ENCODE results near the gene FYCO1.

FYCO1 gene

DNA sequence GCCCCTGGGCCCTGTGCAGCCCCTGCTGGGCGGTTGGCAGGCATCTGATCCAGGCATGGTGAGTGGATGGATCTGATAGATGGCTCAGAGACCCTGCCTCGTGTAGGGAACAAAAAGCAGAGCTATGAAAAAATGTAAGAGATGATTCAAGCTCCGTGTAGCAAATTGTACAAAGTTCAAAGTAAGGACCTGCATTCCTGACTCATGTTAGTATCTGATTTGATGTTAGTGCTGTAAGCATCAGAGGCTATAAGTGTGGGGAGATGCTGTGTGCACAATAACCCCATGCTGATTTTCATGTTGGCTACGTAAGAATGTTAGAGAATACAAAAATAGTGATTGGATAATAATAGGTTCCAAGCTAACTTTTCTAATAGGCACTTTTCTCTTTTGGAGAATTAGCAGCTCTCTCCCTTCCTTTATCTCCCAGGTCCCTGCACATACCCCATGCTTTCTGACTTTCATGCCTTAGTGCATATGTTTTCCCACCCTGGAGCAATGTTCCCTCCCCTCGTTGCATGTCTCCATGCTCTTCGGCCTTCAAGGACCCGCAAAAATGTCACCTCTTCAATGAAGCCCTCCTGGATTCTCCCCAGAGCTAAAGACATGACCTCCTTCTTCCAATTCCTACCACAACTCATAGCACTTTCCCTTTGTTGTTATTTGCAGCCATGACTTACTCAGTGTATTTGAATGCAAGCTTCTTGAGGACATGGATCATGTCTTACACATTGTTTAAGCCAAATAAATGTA is 107.7 kb downstream of the FYCO1 start:
- no peaks in the 10 kb centered on the region for H3K36me3 ChIP-seq (ENCODE audit: control insufficient read depth, insufficient read depth, low read length, severe bottlenecking)
- DNase-seq (ENCODE audit: low read depth): no peak
- no peaks in the 10 kb centered on the region for H3K9me3 ChIP-seq (ENCODE audit: control insufficient read depth, low read length)
- no peak overlapping the region for H3K4me3 ChIP-seq (ENCODE audit: low read length)
- H3K4me1 ChIP-seq (ENCODE audit: control insufficient read depth, insufficient read depth, low read length): no peaks in the 10 kb centered on the region
- no peak overlapping the region for H3K9ac ChIP-seq (ENCODE audit: low read length)
- H3K27me3 ChIP-seq (replicated peaks; ENCODE audit: control insufficient read depth, insufficient read depth, low read length): peaks cover 11% of the 10 kb centered on the region

DNA sequence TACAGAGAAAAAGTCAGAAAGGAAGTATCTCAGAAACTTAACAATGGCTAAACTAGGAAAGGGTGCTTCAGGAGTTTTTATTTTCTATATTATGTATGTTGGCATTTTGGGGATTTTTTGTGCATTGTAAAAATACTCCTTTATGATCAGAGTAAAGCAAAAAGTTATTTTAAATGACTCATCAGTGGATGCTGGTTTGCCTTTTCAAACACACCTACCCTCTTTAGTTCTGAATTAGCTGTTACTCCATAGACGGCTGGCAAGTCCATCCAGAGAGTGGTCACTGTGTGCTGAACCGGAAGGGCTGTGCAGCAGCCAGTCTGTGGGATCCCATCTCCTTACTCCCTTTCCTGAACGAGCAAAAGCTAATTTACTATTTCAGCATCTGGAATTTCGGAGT is 108.3 kb downstream of the FYCO1 start:
- Histone ChIP-seq H3K9ac (ENCODE audit: low read length) (no peak overlapping the region), H3K27me3 (replicated peaks; ENCODE audit: control insufficient read depth, insufficient read depth, low read length) (peaks cover 12% of the 10 kb centered on the region), H3K4me3 (ENCODE audit: low read length) (no peak overlapping the region), H3K4me1 (ENCODE audit: control insufficient read depth, insufficient read depth, low read length) (no peaks in the 10 kb centered on the region), H3K9me3 (ENCODE audit: control insufficient read depth, low read length) (no peaks in the 10 kb centered on the region), H3K36me3 (ENCODE audit: control insufficient read depth, insufficient read depth, low read length, severe bottlenecking) (no peaks in the 10 kb centered on the region)
- DNase-seq (ENCODE audit: low read depth): no peak

DNA sequence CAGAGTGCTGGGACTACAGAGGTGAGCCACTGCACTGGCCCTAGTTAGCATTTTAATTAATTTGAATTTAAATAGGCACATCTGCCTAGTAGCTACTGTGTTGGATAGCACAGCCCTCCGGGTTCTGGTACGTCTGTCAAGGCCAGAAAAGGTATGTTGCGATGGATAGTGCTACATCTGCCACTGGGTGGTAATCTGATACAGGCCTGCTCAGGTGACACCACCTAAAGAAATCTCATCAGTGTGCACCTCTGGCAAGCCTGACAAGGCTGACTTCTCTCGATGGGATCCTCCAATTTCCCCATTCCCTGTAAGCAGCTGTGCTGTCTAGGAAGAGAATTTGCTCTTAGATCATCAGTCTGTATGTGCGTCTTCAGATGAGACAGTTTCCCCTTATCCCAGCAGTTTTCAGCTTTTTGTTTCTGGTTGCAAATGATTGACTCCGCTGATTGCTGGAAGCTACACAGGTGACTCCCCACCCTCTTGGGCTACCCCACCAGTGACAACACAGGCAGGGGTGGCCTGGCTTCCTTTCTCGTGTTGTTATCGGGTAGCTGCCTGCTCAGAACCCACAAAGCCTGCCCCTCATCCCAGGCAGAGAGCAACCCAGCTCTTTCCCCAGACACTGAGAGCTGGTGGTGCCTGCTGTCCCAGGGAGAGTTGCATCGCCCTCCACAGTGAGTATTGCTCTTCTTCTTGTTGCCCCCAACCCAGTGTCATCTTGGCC is 109.5 kb downstream of the FYCO1 start, which contains the start of gene CCR9:
Gene CCR9, plus strand, starts transcription at position 565 of the 727 bp plus-strand sequence. CDS start 8,391 bp downstream, outside the sequence.
- H3K27me3 ChIP-seq (replicated peaks; ENCODE audit: control insufficient read depth, insufficient read depth, low read length): peaks cover 14% of the 10 kb centered on the region
- no peaks in the 10 kb centered on the region for H3K4me1 ChIP-seq (ENCODE audit: control insufficient read depth, insufficient read depth, low read length)
- no peak within 1 kb of the TSS for H3K9ac ChIP-seq (ENCODE audit: low read length)
- no peak within 1 kb of the TSS for H3K4me3 ChIP-seq (ENCODE audit: low read length)
- no peaks in the 10 kb centered on the region for H3K9me3 ChIP-seq (ENCODE audit: control insufficient read depth, low read length)
- no peaks in the 10 kb centered on the region for H3K36me3 ChIP-seq (ENCODE audit: control insufficient read depth, insufficient read depth, low read length, severe bottlenecking)
- DNase-seq (ENCODE audit: low read depth): no peak

DNA sequence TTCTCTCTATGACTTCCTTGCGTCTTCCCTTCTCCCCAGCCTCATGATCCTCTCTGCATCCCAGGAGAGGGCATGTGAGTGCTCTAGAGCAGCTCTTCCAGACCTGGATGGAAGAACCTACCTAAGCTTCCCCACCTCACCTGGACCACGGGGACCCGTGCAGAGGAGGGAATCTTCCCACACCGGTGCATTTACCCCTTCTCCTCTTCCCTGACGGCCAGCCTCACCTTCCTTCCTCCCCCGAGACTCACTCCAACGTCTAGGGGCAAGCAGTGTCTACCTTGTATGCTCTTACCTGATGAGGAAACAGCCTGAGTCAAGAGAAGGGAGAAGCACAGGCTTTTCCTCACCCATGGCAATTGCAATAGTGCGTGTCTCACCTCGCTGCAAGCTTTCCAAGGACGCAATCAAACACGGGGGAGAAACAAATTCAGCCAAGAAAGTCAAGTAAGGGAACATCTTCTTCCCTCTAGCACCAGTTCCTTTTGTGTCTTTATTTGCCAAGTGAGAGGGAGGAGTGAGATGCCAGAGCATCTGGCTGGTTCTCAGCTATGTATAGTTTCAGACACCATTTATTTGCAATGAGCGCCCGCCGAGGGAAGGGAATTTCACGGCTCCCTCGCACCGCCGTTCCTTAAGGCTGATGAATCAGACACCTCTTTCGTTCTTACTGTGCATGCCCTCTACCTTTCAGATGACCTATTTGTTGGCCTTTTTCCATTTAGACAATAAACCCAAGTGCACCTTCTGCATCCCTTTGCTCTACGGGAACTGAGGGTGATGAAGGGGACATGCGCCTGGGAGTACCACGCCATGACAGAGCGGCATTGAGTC is 111.0 kb downstream of the FYCO1 start:
- Histone ChIP-seq H3K36me3 (ENCODE audit: control insufficient read depth, insufficient read depth, low read length, severe bottlenecking) (no peaks in the 10 kb centered on the region), H3K9me3 (ENCODE audit: control insufficient read depth, low read length) (no peaks in the 10 kb centered on the region), H3K4me3 (ENCODE audit: low read length) (no peak overlapping the region), H3K27me3 (replicated peaks; ENCODE audit: control insufficient read depth, insufficient read depth, low read length) (peaks cover 14% of the 10 kb centered on the region), H3K9ac (ENCODE audit: low read length) (no peak overlapping the region), H3K4me1 (ENCODE audit: control insufficient read depth, insufficient read depth, low read length) (no peaks in the 10 kb centered on the region)
- DNase-seq (ENCODE audit: low read depth): no peak

DNA sequence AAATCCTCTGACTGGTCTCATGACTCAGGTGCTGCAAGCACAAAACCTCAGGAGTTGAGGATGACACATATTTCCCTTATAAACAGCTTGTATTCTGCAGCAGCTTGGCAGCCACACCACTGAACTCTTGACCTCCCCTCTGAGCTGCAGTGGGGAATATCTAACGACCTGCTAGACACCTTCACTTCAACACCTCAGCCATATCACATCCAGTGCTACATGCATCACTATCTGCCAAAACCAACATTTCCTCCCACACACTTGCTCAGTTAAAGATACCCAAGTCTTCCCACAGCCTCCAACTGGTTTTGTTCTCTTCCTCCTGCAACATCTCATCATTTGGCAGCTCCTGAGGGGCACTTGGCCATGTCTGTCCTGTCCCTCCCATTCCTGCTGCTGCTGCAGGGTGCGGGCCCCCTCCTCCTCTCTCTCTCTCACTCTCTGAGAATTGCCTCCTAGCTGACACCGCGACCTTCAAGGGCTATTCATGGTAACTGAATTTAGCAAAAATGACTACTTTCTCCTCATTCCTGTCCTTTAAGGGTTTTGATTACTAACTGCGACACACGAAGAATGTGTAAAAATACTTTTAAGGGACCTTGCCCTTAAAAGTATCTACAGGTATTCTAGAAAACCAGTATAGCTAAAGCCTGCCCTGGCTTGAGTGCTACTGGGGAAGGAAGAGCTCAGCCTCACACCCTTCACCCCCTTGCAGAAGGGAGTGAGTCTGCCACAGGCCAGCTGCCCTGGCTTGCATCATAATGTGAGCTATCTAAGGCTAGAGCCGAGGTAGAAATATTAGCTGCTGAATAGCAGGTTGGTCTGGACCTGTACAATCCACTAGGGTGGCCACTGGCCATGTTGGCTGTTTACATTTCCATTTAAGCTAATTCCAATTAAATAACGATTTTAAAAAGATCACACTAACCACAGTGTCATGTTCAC is 114.3 kb downstream of the FYCO1 start:
- Histone ChIP-seq H3K9me3 (ENCODE audit: control insufficient read depth, low read length) (no peaks in the 10 kb centered on the region), H3K4me1 (ENCODE audit: control insufficient read depth, insufficient read depth, low read length) (no peaks in the 10 kb centered on the region), H3K27me3 (replicated peaks; ENCODE audit: control insufficient read depth, insufficient read depth, low read length) (peaks cover 14% of the 10 kb centered on the region), H3K36me3 (ENCODE audit: control insufficient read depth, insufficient read depth, low read length, severe bottlenecking) (no peaks in the 10 kb centered on the region), H3K4me3 (ENCODE audit: low read length) (no peak overlapping the region), H3K9ac (ENCODE audit: low read length) (no peak overlapping the region)
- DNase-seq (ENCODE audit: low read depth): no peak

DNA sequence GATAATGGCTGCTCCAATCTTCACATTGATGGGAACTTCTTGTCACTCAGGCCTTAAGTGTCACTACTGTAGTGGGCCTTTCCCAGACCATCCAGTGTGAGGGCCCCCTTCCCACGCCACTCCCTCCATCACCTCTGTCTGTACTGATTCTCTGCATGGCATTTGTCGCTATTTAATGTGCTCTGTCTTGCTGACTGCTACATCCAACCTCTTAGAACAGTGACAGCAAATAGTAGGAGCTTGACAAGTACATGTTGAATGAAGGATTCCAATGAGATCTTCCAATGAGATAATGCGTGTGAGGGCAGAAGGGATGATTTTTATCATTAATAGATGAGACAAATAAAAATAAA is 114.9 kb downstream of the FYCO1 start:
- Histone ChIP-seq H3K9ac (ENCODE audit: low read length) (no peak overlapping the region), H3K27me3 (replicated peaks; ENCODE audit: control insufficient read depth, insufficient read depth, low read length) (peaks cover 14% of the 10 kb centered on the region), H3K9me3 (ENCODE audit: control insufficient read depth, low read length) (no peaks in the 10 kb centered on the region), H3K4me1 (ENCODE audit: control insufficient read depth, insufficient read depth, low read length) (no peaks in the 10 kb centered on the region), H3K4me3 (ENCODE audit: low read length) (no peak overlapping the region), H3K36me3 (ENCODE audit: control insufficient read depth, insufficient read depth, low read length, severe bottlenecking) (no peaks in the 10 kb centered on the region)
- no peak for DNase-seq (ENCODE audit: low read depth)

DNA sequence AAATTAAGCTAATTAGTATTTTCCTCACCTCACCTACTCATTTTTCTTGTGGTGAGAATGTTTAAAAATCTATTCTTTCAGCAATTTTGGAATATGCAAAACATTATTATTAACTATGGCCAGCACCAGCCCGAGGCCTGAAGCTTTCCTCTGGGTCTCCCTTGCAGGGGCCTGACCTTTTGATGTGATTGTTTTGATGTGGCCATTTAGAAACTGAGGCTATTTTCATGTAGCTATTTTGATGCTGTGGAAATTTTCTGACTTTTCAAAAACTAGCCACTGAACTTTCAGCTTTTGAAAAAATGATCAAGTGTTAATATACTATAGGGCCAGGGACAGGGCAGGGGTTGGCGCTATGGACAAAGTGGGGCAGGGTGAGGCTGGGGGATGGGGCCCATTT is 117.5 kb downstream of the FYCO1 start:
- H3K27me3 ChIP-seq (replicated peaks; ENCODE audit: control insufficient read depth, insufficient read depth, low read length): peaks cover 3% of the 10 kb centered on the region
- no peak for DNase-seq (ENCODE audit: low read depth)

DNA sequence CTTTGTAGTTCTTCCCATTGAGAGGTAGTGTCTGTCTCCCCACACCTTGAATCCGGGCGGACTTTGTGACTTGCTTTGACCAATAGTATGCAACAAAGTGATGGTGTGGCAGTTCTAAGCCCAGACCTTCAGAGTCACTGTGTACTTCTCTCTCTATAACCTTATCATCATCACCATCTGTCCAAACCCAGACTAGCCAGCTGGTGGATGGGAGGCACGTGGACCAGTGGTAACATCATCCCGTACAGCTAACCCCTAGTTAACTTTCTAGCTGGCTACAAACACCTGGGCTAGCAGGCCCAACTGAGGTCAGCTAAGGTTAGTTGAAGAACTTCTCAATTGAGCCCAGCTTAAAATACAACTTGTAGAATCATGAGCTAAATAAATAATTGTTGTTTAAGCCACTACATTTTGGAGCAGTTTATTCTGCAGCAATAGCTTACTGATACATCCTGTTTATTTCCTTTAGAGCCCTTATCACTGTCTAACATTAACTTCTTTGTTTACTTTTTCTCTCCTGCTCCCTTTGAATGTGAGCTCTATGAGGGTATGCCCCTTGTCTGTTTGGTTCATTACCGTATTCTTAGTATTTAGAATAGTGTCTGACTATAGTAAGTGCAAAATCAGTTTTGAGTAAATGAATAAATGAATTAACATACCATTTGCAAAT is 120.8 kb downstream of the FYCO1 start:
- no peaks in the 10 kb centered on the region for H3K4me1 ChIP-seq (ENCODE audit: control insufficient read depth, insufficient read depth, low read length)
- DNase-seq (ENCODE audit: low read depth): no peak
- H3K36me3 ChIP-seq (ENCODE audit: control insufficient read depth, insufficient read depth, low read length, severe bottlenecking): no peaks in the 10 kb centered on the region
- no peak overlapping the region for H3K9ac ChIP-seq (ENCODE audit: low read length)
- peaks cover 15% of the 10 kb centered on the region for H3K9me3 ChIP-seq (ENCODE audit: control insufficient read depth, low read length)
- H3K4me3 ChIP-seq (ENCODE audit: low read length): no peak overlapping the region
- peaks cover 2% of the 10 kb centered on the region for H3K27me3 ChIP-seq (replicated peaks; ENCODE audit: control insufficient read depth, insufficient read depth, low read length)

More for the DNA sequence above, 117.5 kb downstream of the FYCO1 start:
- Histone ChIP-seq H3K4me1 (ENCODE audit: control insufficient read depth, insufficient read depth, low read length) (no peaks in the 10 kb centered on the region), H3K36me3 (ENCODE audit: control insufficient read depth, insufficient read depth, low read length, severe bottlenecking) (no peaks in the 10 kb centered on the region), H3K4me3 (ENCODE audit: low read length) (no peak overlapping the region), H3K9me3 (ENCODE audit: control insufficient read depth, low read length) (peaks cover 13% of the 10 kb centered on the region), H3K9ac (ENCODE audit: low read length) (no peak overlapping the region)

DNA sequence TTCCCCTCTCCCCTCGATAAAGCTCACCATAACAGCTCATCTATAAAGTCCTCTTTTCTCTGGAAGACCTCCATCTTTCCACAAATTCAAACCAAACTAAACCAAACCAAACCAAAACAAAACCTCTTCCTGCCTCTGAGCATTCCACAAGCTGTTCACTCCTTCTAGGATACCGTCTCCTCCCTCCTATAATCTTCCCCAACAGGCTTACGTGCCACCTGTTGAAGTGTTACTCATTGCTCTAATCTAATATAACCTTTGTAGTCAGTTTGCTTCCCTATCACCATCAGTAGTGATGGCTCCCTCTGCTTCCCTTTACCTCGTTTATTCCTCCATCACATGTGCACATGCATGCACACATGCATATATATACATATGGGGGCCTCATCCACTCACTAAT is 122.0 kb downstream of the FYCO1 start:
- Histone ChIP-seq H3K36me3 (ENCODE audit: control insufficient read depth, insufficient read depth, low read length, severe bottlenecking) (no peaks in the 10 kb centered on the region), H3K9ac (ENCODE audit: low read length) (no peak overlapping the region), H3K4me1 (ENCODE audit: control insufficient read depth, insufficient read depth, low read length) (no peaks in the 10 kb centered on the region), H3K9me3 (ENCODE audit: control insufficient read depth, low read length) (peaks cover 15% of the 10 kb centered on the region), H3K27me3 (replicated peaks; ENCODE audit: control insufficient read depth, insufficient read depth, low read length) (peaks cover 4% of the 10 kb centered on the region), H3K4me3 (ENCODE audit: low read length) (no peak overlapping the region)
- DNase-seq (ENCODE audit: low read depth): no peak

DNA sequence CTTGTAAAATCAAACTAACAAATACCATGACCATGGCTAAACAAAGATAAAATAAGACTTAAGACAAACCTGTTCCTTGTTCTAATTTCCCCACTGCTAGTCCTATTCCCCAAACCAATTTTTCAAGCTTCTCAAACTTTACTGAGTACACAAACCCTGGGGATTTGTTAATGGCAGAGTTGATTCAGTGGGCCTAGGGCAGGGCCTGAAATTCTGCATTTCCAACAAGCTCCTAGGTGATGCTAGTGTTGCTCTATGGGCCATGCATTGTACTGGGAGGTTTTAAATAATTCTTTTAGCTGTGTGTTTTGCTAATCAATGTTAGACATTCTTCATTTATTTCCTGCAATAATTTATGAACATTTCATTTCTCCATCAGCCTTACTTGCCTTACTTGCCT is 122.6 kb downstream of the FYCO1 start:
- Histone ChIP-seq H3K36me3 (ENCODE audit: control insufficient read depth, insufficient read depth, low read length, severe bottlenecking) (no peaks in the 10 kb centered on the region), H3K27me3 (replicated peaks; ENCODE audit: control insufficient read depth, insufficient read depth, low read length) (peaks cover 4% of the 10 kb centered on the region), H3K4me1 (ENCODE audit: control insufficient read depth, insufficient read depth, low read length) (no peaks in the 10 kb centered on the region), H3K9ac (ENCODE audit: low read length) (no peak overlapping the region), H3K4me3 (ENCODE audit: low read length) (no peak overlapping the region), H3K9me3 (ENCODE audit: control insufficient read depth, low read length) (peaks cover 15% of the 10 kb centered on the region)
- DNase-seq (ENCODE audit: low read depth): no peak

All from adipocyte (in vitro differentiated cells).